Cerebellar nuclear complex (tissue), 1 donor: ENCODE data around the gene DMXL1.

Experiments used
- DNase-seq, 2 experiments: peaks; one replicate each; lab custom pipeline; 2025; lab: John Stamatoyannopoulos, UW

The DMXL1 gene

GRCh38 chr5:119269061-119269944 lies 198.4 kb downstream of the DMXL1 start:
- DNase-seq, result no peak

GRCh38 chr5:119270121-119270565 lies 199.3 kb downstream of the DMXL1 start:
- DNase-seq, result no peak

GRCh38 chr5:119270960-119271757 lies 200.3 kb downstream of the DMXL1 start:
- DNase-seq, result no peak

GRCh38 chr5:119271758-119272730 lies 201.2 kb downstream of the DMXL1 start:
- no peak for DNase-seq

- no peak for DNase-seq
Measured at GRCh38 chr5:119273391-119273839, 202.5 kb downstream of the DMXL1 start.

GRCh38 chr5:119274030-119274766 lies 203.3 kb downstream of the DMXL1 start:
- DNase-seq, result no peak

- no peak for DNase-seq
Measured at GRCh38 chr5:119274767-119275130, 203.9 kb downstream of the DMXL1 start.

- DNase-seq, result no peak
Measured at GRCh38 chr5:119275146-119275545, 204.3 kb downstream of the DMXL1 start.

- no peak for DNase-seq
Measured at GRCh38 chr5:119275601-119276173, 204.8 kb downstream of the DMXL1 start.

GRCh38 chr5:119276978-119277377 lies 206.1 kb downstream of the DMXL1 start:
- no peak for DNase-seq

GRCh38 chr5:119279093-119279492 lies 208.2 kb downstream of the DMXL1 start:
- DNase-seq, result no peak

GRCh38 chr5:119280380-119280779 lies 209.5 kb downstream of the DMXL1 start:
- DNase-seq, result no peak

GRCh38 chr5:119282628-119283027 lies 211.7 kb downstream of the DMXL1 start:
- DNase-seq, result no peak

GRCh38 chr5:119284031-119284430 lies 213.1 kb downstream of the DMXL1 start:
- no peak for DNase-seq

- no peak for DNase-seq
Measured at GRCh38 chr5:119285070-119285916, 214.4 kb downstream of the DMXL1 start.

GRCh38 chr5:119286511-119287488 lies 215.9 kb downstream of the DMXL1 start:
- DNase-seq, result no peak

- DNase-seq, result no peak
Measured at GRCh38 chr5:119287547-119288111, 216.7 kb downstream of the DMXL1 start.

GRCh38 chr5:119288379-119289033 lies 217.6 kb downstream of the DMXL1 start:
- DNase-seq, result no peak
